HFF-Myc (cell line): ENCODE measurements around the gene UHMK1.

Experiments
- DNase-seq: peaks from one replicate; pipeline ENCODE4 v3.0.0-alpha.2; 2011; ENCODE audit warnings: low read depth; ENCODE audit errors: extremely low read depth
- H3K4me3 ChIP-seq: replicated peaks from 2 replicates; pipeline ENCODE4 v1.5.1; 2011; ENCODE audit warnings: low read depth, mild to moderate bottlenecking, control low read depth, low read length
- CTCF ChIP-seq: IDR thresholded peaks from 2 replicates; pipeline ENCODE4 v1.5.1; 2012; ENCODE audit warnings: mild to moderate bottlenecking, low read depth, low read length, control low read depth; ENCODE audit errors: missing control alignments

The UHMK1 gene

GRCh38 chr1:162538815-162539431, 41.3 kb downstream of the UHMK1 start:
- no peak overlapping the region for H3K4me3 ChIP-seq
- TF ChIP-seq CTCF = no peak
- peak; percentile 64 for DNase-seq

GRCh38 chr1:162541619-162542141, 44.1 kb downstream of the UHMK1 start:
- no peak for TF ChIP-seq CTCF
- DNase-seq = peak; percentile 78
- H3K4me3 ChIP-seq = no peak overlapping the region

- TF ChIP-seq CTCF = no peak
- no peak overlapping the region for H3K4me3 ChIP-seq
- no peak for DNase-seq
Observed at GRCh38 chr1:162543228-162543627, 45.6 kb downstream of the UHMK1 start.

GRCh38 chr1:162548170-162548569, 50.6 kb downstream of the UHMK1 start:
- H3K4me3 ChIP-seq = no peak overlapping the region
- DNase-seq = no peak
- TF ChIP-seq CTCF = no peak

GRCh38 chr1:162549001-162549400, 51.4 kb downstream of the UHMK1 start:
- no peak overlapping the region for H3K4me3 ChIP-seq

GRCh38 chr1:162550925-162551324, 53.3 kb downstream of the UHMK1 start:
- no peak for DNase-seq
- TF ChIP-seq CTCF = no peak

More at GRCh38 chr1:162549001-162549400, 51.4 kb downstream of the UHMK1 start:
- no peak for DNase-seq
- no peak for TF ChIP-seq CTCF

GRCh38 chr1:162551969-162552683, 54.5 kb downstream of the UHMK1 start:
- DNase-seq = no peak
- no peak for TF ChIP-seq CTCF
- no peak overlapping the region for H3K4me3 ChIP-seq

More at GRCh38 chr1:162550925-162551324, 53.3 kb downstream of the UHMK1 start:
- H3K4me3 ChIP-seq = no peak overlapping the region
